GM12878 (cell line): Measurements from ENCODE around the gene ZNF618. TPM values are rescaled to one million over a fixed set of nuclear protein-coding genes. Genes with fewer than 3 reads are reported as not detected.

ENCODE experiments used
- ATAC-seq: fragments of 200-7000 bp; cut with Tn5 transposase; 3 replicates; pipeline ENCODE4 v1.9.1; 2020; ENCODE audit warnings: mild to moderate bottlenecking, moderate library complexity
- BruUV-seq: library from RNA; stranded (reverse); fragments of 400-500 nt; replicated peaks from 2 replicates; lab custom pipeline; 2021; lab: Mats Ljungman, UMichigan
- CTCF ChIA-PET: fragments of 300-600 bp; sonication (Branson Sonifier 250); formaldehyde crosslinking; extraction: SDS; loops from one replicate; lab custom pipeline; 2021; ENCODE audit warnings: inconsistent platforms; lab: Yijun Ruan, JAX
- POLR2A ChIA-PET: fragments of 350-600 bp; formaldehyde crosslinking; extraction: SDS; loops from one replicate; lab custom pipeline; 2021; ENCODE audit warnings: inconsistent platforms; lab: Charles Lee
- RAD21 ChIA-PET: fragments of 300-600 bp; sonication (Branson Sonifier 250); formaldehyde crosslinking; loops from one replicate; lab custom pipeline; 2023; ENCODE audit warnings: antibody characterized with exemption; ENCODE audit not compliant: unreplicated experiment; lab: Charles Lee
- SMC1A ChIA-PET: fragments of 300-600 bp; sonication (Branson Sonifier 250); formaldehyde crosslinking; loops from one replicate; lab custom pipeline; 2023; ENCODE audit not compliant: unreplicated experiment, uncharacterized antibody; lab: Charles Lee
- DNase-seq: peaks from one replicate; pipeline ENCODE4 v3.0.0-alpha.2; 2011; ENCODE audit warnings: low read depth, low spot score
- FAIRE-seq: peaks from 3 replicates; lab custom pipeline; 2011; peaks lifted over from hg19 to GRCh38; lab: Jason Lieb, UNC
- H2AFZ ChIP-seq: 2 replicates; pipeline ENCODE4 v1.6.0; 2011; ENCODE audit warnings: low read depth, low read length, control low read depth; ENCODE audit not compliant: control insufficient read depth
- H3K27ac ChIP-seq: 2 replicates; pipeline ENCODE4 v1.5.1; 2011; ENCODE audit warnings: control low read depth; ENCODE audit not compliant: control insufficient read depth, insufficient read depth
- H3K27me3 ChIP-seq, 2 experiments: replicated peaks in 1 of 2; 2 replicates each; pipeline versions ENCODE4 v1.6.0 to v1.6.1; 2011; ENCODE audit warnings: low read length in 1 of 2; ENCODE audit not compliant: control insufficient read depth in 2 of 2, insufficient read depth in 2 of 2
- H3K36me3 ChIP-seq, 2 experiments: 2 replicates each; pipeline ENCODE4 v1.5.1; 2011; ENCODE audit warnings: low read length in 1 of 2; ENCODE audit not compliant: control insufficient read depth in 2 of 2, insufficient read depth in 2 of 2
- H3K4me1 ChIP-seq: 2 replicates; pipeline ENCODE4 v1.6.1; 2011; ENCODE audit warnings: mild to moderate bottlenecking, low read length, moderate library complexity, mixed read lengths; ENCODE audit not compliant: control insufficient read depth, insufficient read depth
- H3K4me2 ChIP-seq: 2 replicates; pipeline ENCODE4 v1.6.0; 2011; ENCODE audit warnings: control low read depth; ENCODE audit not compliant: control insufficient read depth, insufficient read depth
- H3K4me3 ChIP-seq: fragments of 200-600 bp; sonication (generic); 2 replicates; pipeline ENCODE4 v1.5.1; 2016
- H3K79me2 ChIP-seq: 2 replicates; pipeline ENCODE4 v1.6.0; 2011; ENCODE audit warnings: low read length; ENCODE audit not compliant: control insufficient read depth, insufficient read depth
- H3K9ac ChIP-seq: 2 replicates; pipeline ENCODE4 v1.8.0; 2011; ENCODE audit warnings: low read length, control low read depth, mixed read lengths; ENCODE audit not compliant: control insufficient read depth, insufficient read depth
- H3K9me3 ChIP-seq: replicated peaks from 3 replicates; pipeline ENCODE4 v1.5.1; 2011; ENCODE audit warnings: mild to moderate bottlenecking, low read length; ENCODE audit not compliant: control insufficient read depth, insufficient read depth
- H4K20me1 ChIP-seq: 2 replicates; pipeline ENCODE4 v1.6.0; 2011; ENCODE audit not compliant: control insufficient read depth, insufficient read depth
- ASH2L ChIP-seq: fragments of 300-600, 200-600 bp; sonication (generic); IDR thresholded peaks from 2 replicates; pipeline ENCODE4 v1.6.1; 2017; ENCODE audit warnings: low read depth, mild to moderate bottlenecking, borderline replicate concordance
- ATF2 ChIP-seq: IDR thresholded peaks from 2 replicates; pipeline ENCODE4 v1.6.1; 2012; ENCODE audit warnings: low read length, inconsistent platforms
- CEBPB ChIP-seq, 2 experiments: fragments of 150-350 bp in 1 of 2; IDR thresholded peaks; 2 replicates each; pipeline ENCODE4 v1.6.1; 2012 to 2014; ENCODE audit warnings: low read depth in 2 of 2, low read length in 2 of 2, borderline replicate concordance in 1 of 2, inconsistent platforms in 1 of 2
- CREB1 ChIP-seq: IDR thresholded peaks from 2 replicates; pipeline ENCODE4 v1.6.1; 2012; ENCODE audit warnings: low read depth, mild to moderate bottlenecking, inconsistent platforms
- E4F1 ChIP-seq: fragments of 450-650 bp; IDR thresholded peaks from 2 replicates; pipeline ENCODE4 v1.6.1; 2018; ENCODE audit warnings: borderline replicate concordance, mild to moderate bottlenecking; ENCODE audit not compliant: partially characterized antibody
- MEF2B ChIP-seq: fragments of 450-650 bp; IDR thresholded peaks from 2 replicates; pipeline ENCODE4 v1.6.1; 2018; ENCODE audit warnings: mild to moderate bottlenecking, moderate library complexity; ENCODE audit not compliant: partially characterized antibody, poor library complexity, severe bottlenecking
- MXI1 ChIP-seq: fragments of 150-350 bp; IDR thresholded peaks from 2 replicates; pipeline ENCODE4 v1.6.1; 2011; ENCODE audit warnings: low read depth, mild to moderate bottlenecking, inconsistent platforms, low read length, improper control_type of control experiment
- MYB ChIP-seq: fragments of 150-350 bp; IDR thresholded peaks from 2 replicates; pipeline ENCODE4 v1.6.1; 2014; ENCODE audit warnings: mild to moderate bottlenecking, low read depth, low read length, borderline replicate concordance
- NR2F1 ChIP-seq: fragments of 450-650 bp; conservative IDR thresholded peaks from 2 replicates; pipeline ENCODE4 v1.6.1; 2017; ENCODE audit warnings: mild to moderate bottlenecking
- PKNOX1 ChIP-seq: fragments of 450-650 bp; IDR thresholded peaks from 2 replicates; pipeline ENCODE4 v1.6.1; 2016; ENCODE audit warnings: mild to moderate bottlenecking
- RB1 ChIP-seq: fragments of 450-650 bp; formaldehyde crosslinking; IDR thresholded peaks from 2 replicates; pipeline ENCODE4 v1.6.1; 2017; ENCODE audit warnings: mild to moderate bottlenecking, borderline replicate concordance
- RELA ChIP-seq: fragments of 450-650 bp; IDR thresholded peaks from 2 replicates; pipeline ENCODE4 v1.8.0; 2014; ENCODE audit warnings: borderline replicate concordance; ENCODE audit not compliant: partially characterized antibody
- SMAD1 ChIP-seq: fragments of 450-650 bp; IDR thresholded peaks from 2 replicates; pipeline ENCODE4 v1.6.1; 2018; ENCODE audit warnings: mild to moderate bottlenecking, low read depth; ENCODE audit not compliant: partially characterized antibody
- TCF12 ChIP-seq: IDR thresholded peaks from 2 replicates; pipeline ENCODE4 v1.6.1; 2011; ENCODE audit warnings: low read depth, mild to moderate bottlenecking, low read length
- ZNF274 ChIP-seq: IDR thresholded peaks from one replicate; pipeline ENCODE4 v1.8.0; 2011; ENCODE audit not compliant: insufficient read length, insufficient read depth
- ZSCAN29 ChIP-seq: fragments of 450-650 bp; IDR thresholded peaks from 2 replicates; pipeline ENCODE4 v1.6.1; 2017; ENCODE audit warnings: mild to moderate bottlenecking, moderate library complexity
- WGBS: methylation state at CpG from one replicate; pipeline ENCODE4 v1.1.6; 2016; ENCODE audit warnings: low lambda C conversion rate; ENCODE audit not compliant: insufficient replicate concordance, insufficient coverage; ENCODE audit errors: missing lambda C conversion rate; 5-methylcytosine and 5-hydroxymethylcytosine counted together
- in situ Hi-C: fragments of 300-500 bp; cut with MboI; formaldehyde crosslinking; loops from 9 replicates; pipeline ENCODE4 v1.14.3; 2018; ENCODE audit warnings: mixed read lengths
- intact Hi-C: fragments of 100-400 bp; cut with micrococcal nuclease; formaldehyde crosslinking; loops from one replicate; pipeline ENCODE4 v1.14.2; 2022; ENCODE audit not compliant: unreplicated experiment
- polyA plus RNA-seq, 11 experiments: library from polyadenylated mRNA; depleted of rRNA in 4 of 11; unstranded in 6 of 11; stranded (reverse) in 5 of 11; fragments of >200 nt; fragmentation: Nextera tagmentation in 4 of 11; fragmentation: Illumina TruSeq in 1 of 11; extraction: Ambion mirVana in 4 of 11; extraction: Trizol in 1 of 11; gene quantifications; 1 replicate in 1 of 11; 2 replicates in 10 of 11; pipeline versions ENCODE4 v1.2.1 to v1.2.3, GENCODE V29; 2011 to 2016; ENCODE audit warnings: inconsistent platforms in 2 of 11, missing spikeins in 2 of 11, low read depth in 1 of 11
- total RNA-seq, 4 experiments: library from RNA; depleted of rRNA in 3 of 4; stranded (reverse); fragments of >200 nt in 3 of 4; fragmentation: Illumina TruSeq in 1 of 4; extraction: Trizol in 1 of 4; gene quantifications; 2 replicates each; pipeline versions ENCODE4 v1.2.1 to v1.2.3, GENCODE V29; 2013 to 2021

ZNF618 gene
- total and polyA plus RNA-seq, 10 of the 15 experiments (the other 5 are each of a cell fraction or from before 2014, with no cell fraction given) = 0.01 to 0.24 (median 0.06) TPM; not detected in 2

- H2AFZ ChIP-seq = no peak overlapping the region
- no peak overlapping the region for H3K4me2 ChIP-seq
- intact Hi-C loops = no loop called here
- RAD21 ChIA-PET = no interaction called here
- H3K79me2 ChIP-seq = no peaks in the 10 kb centered on the region
- TF ChIP-seq TCF12 = no peak
- no peak for TF ChIP-seq ATF2
- no peak for TF ChIP-seq MYB
- no peak for TF ChIP-seq NR2F1
- TF ChIP-seq RELA = no peak
- no peak for TF ChIP-seq CREB1
- no peak for TF ChIP-seq MEF2B
- no peak for TF ChIP-seq CEBPB (IDR thresholded peaks at IDR 0.05; ENCODE audit: borderline replicate concordance in 1 of 2, low read depth in 2 of 2, low read length in 2 of 2)
- no peak for TF ChIP-seq ASH2L
- TF ChIP-seq PKNOX1 = no peak
- no peak for TF ChIP-seq SMAD1
- no peak for TF ChIP-seq E4F1
- no peak for TF ChIP-seq ZNF274
- TF ChIP-seq MXI1 = no peak
- no peak for TF ChIP-seq ZSCAN29
- no peak for TF ChIP-seq RB1
- CTCF ChIA-PET = no interaction called here
- in situ Hi-C loops = no loop called here
- no peak overlapping the region for H3K27ac ChIP-seq
- no TSS peak for BruUV-seq
- 16% methylated on average over 13 of the region's 13 CpGs for WGBS
- no peaks in the 10 kb centered on the region for H3K4me1 ChIP-seq
- no peak for DNase-seq
- no peak overlapping the region for H3K4me3 ChIP-seq
- H3K9ac ChIP-seq = no peak overlapping the region
- no peaks in the 10 kb centered on the region for H3K36me3 ChIP-seq
- POLR2A ChIA-PET = no interaction called here
- FAIRE-seq = no peak
- no peaks in the 10 kb centered on the region for H4K20me1 ChIP-seq
- no peaks in the 10 kb centered on the region for H3K9me3 ChIP-seq
- no peak for ATAC-seq
- SMC1A ChIA-PET = no interaction called here
- H3K27me3 ChIP-seq = no peaks in the 10 kb centered on the region
These were observed 58.9 kb downstream of the ZNF618 start for GRCh38 chr9:113934829-113935676.
